ELF-1 (cell line): ENCODE measurements around the gene PTTG1.

ENCODE experiments used
- DNase-seq: peaks from one replicate; pipeline ENCODE4 v3.0.0-alpha.2; 2016; ENCODE audit warnings: low read depth, low spot score

PTTG1 gene

GRCh38 chr5:160453751-160454150 lies 32.1 kb downstream of the PTTG1 start:
- DNase-seq = no peak

GRCh38 chr5:160455600-160455999 lies 33.9 kb downstream of the PTTG1 start:
- no peak for DNase-seq

GRCh38 chr5:160456480-160457177 lies 35.0 kb downstream of the PTTG1 start:
- DNase-seq = no peak

- no peak for DNase-seq
Measured at GRCh38 chr5:160457252-160457651, 35.6 kb downstream of the PTTG1 start.

GRCh38 chr5:160458806-160459800 lies 37.4 kb downstream of the PTTG1 start:
- DNase-seq = no peak

- no peak for DNase-seq
Measured at GRCh38 chr5:160460377-160461049, 38.9 kb downstream of the PTTG1 start.

GRCh38 chr5:160461378-160461777 lies 39.7 kb downstream of the PTTG1 start:
- DNase-seq = no peak

GRCh38 chr5:160462167-160462566 lies 40.5 kb downstream of the PTTG1 start:
- no peak for DNase-seq

GRCh38 chr5:160463227-160463626 lies 41.6 kb downstream of the PTTG1 start:
- no peak for DNase-seq

- no peak for DNase-seq
Measured at GRCh38 chr5:160463740-160464465, 42.2 kb downstream of the PTTG1 start.

GRCh38 chr5:160464466-160464797 lies 42.8 kb downstream of the PTTG1 start:
- no peak for DNase-seq

- DNase-seq = no peak
Measured at GRCh38 chr5:160466116-160466515, 44.5 kb downstream of the PTTG1 start.

GRCh38 chr5:160466889-160467554 lies 45.4 kb downstream of the PTTG1 start:
- DNase-seq = peak; percentile 23

GRCh38 chr5:160467555-160468362 lies 46.1 kb downstream of the PTTG1 start:
- DNase-seq = peak; percentile 83

- no peak for DNase-seq
Measured at GRCh38 chr5:160468363-160468975, 46.8 kb downstream of the PTTG1 start.

GRCh38 chr5:160469156-160470144 lies 47.8 kb downstream of the PTTG1 start:
- DNase-seq = peak; percentile 76

- DNase-seq = no peak
Measured at GRCh38 chr5:160470437-160471361, 49.0 kb downstream of the PTTG1 start.
